NT2/D1 (cell line): Measurements from ENCODE around the gene MAP2K5.

ENCODE experiments used
- YY1 ChIP-seq: IDR thresholded peaks from 2 replicates; pipeline ENCODE4 v1.6.1; 2011; ENCODE audit not compliant: insufficient read length, insufficient read depth
- ZNF274 ChIP-seq: IDR thresholded peaks from 2 replicates; pipeline ENCODE4 v1.6.1; 2011; ENCODE audit warnings: mild to moderate bottlenecking, low read depth, low read length

- TF ChIP-seq ZNF274 (no peak), YY1 (no peak)
Measured at GRCh38 chr15:67807141-67807540, 264.6 kb downstream of the MAP2K5 start.
